Measurements from ENCODE around the gene CSF2. TPM values are rescaled to one million over a fixed set of nuclear protein-coding genes. Genes with fewer than 3 reads are reported as not detected.

Gene CSF2
- polyA plus RNA-seq, 1 donor (not counting 4 experiments of a cell fraction or from before 2014, with no cell fraction given): 7.2 TPM

- DNase-seq (ENCODE audit: low read depth, low spot score) (no peak), FAIRE-seq (no peak)
- H3K4me1 ChIP-seq (ENCODE audit: control insufficient read depth, extremely low read depth, insufficient read depth, low read length): peaks cover 3% of the 10 kb centered on the region
- TF ChIP-seq CTCF (optimal IDR thresholded peaks at IDR 0.05 in 1 of 3, IDR thresholded peaks at IDR 0.05 in 1 of 3, conservative IDR thresholded peaks at IDR 0.05 in 1 of 3; ENCODE audit: extremely low read depth in 1 of 3, insufficient read depth in 2 of 3, low read length in 3 of 3) (no peak), EZH2 (IDR thresholded peaks at IDR 0.05; ENCODE audit: low read length) (no peak)
- no peaks in the 10 kb centered on the region for H3K27me3 ChIP-seq (ENCODE audit: control insufficient read depth, extremely low read depth, insufficient read depth, low read length)
- H3K36me3 ChIP-seq (ENCODE audit: control insufficient read depth in 2 of 2, extremely low read depth in 1 of 2, insufficient read depth in 2 of 2, low read length in 2 of 2): no peaks in the 10 kb centered on the region
- H3K9me3 ChIP-seq (ENCODE audit: control insufficient read depth, low read depth, low read length): no peaks in the 10 kb centered on the region
- H3K9me1 ChIP-seq (ENCODE audit: control insufficient read depth, extremely low read depth, insufficient read depth, low read length): no peaks in the 10 kb centered on the region
- H3K4me2 ChIP-seq (ENCODE audit: control insufficient read depth, extremely low read depth, insufficient read depth, low read depth, low read length): no peak overlapping the region
- H2AFZ ChIP-seq (ENCODE audit: control insufficient read depth, low read length): no peak overlapping the region
- H3K79me2 ChIP-seq (ENCODE audit: control insufficient read depth, insufficient read depth, low read length): no peaks in the 10 kb centered on the region
- H4K20me1 ChIP-seq (ENCODE audit: control insufficient read depth, extremely low read depth, insufficient read depth, low read length): no peaks in the 10 kb centered on the region
- H3K4me3 ChIP-seq (ENCODE audit: control insufficient read depth in 2 of 3, extremely low read depth in 1 of 3, insufficient read depth in 2 of 3, low read depth in 1 of 3, low read length in 3 of 3): no peak overlapping the region
- H3K9ac ChIP-seq (ENCODE audit: control insufficient read depth, extremely low read depth, insufficient read depth, low read length): no peak overlapping the region
- dilution Hi-C loops (cut with MboI; ENCODE audit: extremely low pct_ligation_motif_present, low sequenced_read_pairs): no loop called here
- H3K27ac ChIP-seq (ENCODE audit: control insufficient read depth, insufficient read depth, low read length): no peak overlapping the region
These were observed 36.0 kb downstream of the CSF2 start for GRCh38 chr5:132109494-132110053.

DNA sequence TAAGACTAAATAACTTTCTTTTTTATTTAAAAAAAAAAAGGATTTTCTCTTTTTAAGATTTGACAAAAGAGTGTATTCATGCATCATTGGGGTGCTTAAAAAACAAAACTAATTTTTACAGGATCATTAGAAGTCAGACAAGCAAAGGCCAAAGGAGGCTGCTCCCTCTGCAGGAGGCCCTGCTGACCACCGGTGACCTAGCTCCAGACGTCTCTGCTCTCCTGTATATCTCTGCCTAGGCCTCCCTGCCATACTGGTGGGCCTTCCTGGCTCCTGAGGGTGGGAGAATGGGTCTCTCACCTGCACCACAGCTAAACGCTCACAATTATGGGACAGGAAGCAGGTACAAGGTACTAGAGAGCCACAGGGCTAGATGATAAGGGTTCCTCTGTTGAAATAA lies 36.6 kb downstream of the CSF2 start:
- no peak for DNase-seq (ENCODE audit: low read depth, low spot score)

More for the DNA sequence above, 36.6 kb downstream of the CSF2 start:
- Histone ChIP-seq H3K36me3 (ENCODE audit: control insufficient read depth in 2 of 2, extremely low read depth in 1 of 2, insufficient read depth in 2 of 2, low read length in 2 of 2) (no peaks in the 10 kb centered on the region), H4K20me1 (ENCODE audit: control insufficient read depth, extremely low read depth, insufficient read depth, low read length) (no peaks in the 10 kb centered on the region), H3K4me1 (ENCODE audit: control insufficient read depth, extremely low read depth, insufficient read depth, low read length) (no peaks in the 10 kb centered on the region), H3K27me3 (ENCODE audit: control insufficient read depth, extremely low read depth, insufficient read depth, low read length) (no peaks in the 10 kb centered on the region), H3K79me2 (ENCODE audit: control insufficient read depth, insufficient read depth, low read length) (no peaks in the 10 kb centered on the region), H2AFZ (ENCODE audit: control insufficient read depth, low read length) (no peak overlapping the region), H3K9me1 (ENCODE audit: control insufficient read depth, extremely low read depth, insufficient read depth, low read length) (no peaks in the 10 kb centered on the region), H3K9ac (ENCODE audit: control insufficient read depth, extremely low read depth, insufficient read depth, low read length) (no peak overlapping the region), H3K4me3 (ENCODE audit: control insufficient read depth in 2 of 3, extremely low read depth in 1 of 3, insufficient read depth in 2 of 3, low read depth in 1 of 3, low read length in 3 of 3) (no peak overlapping the region), H3K9me3 (ENCODE audit: control insufficient read depth, low read depth, low read length) (no peaks in the 10 kb centered on the region), H3K27ac (ENCODE audit: control insufficient read depth, insufficient read depth, low read length) (no peak overlapping the region), H3K4me2 (ENCODE audit: control insufficient read depth, extremely low read depth, insufficient read depth, low read depth, low read length) (no peak overlapping the region)
- FAIRE-seq: no peak
- dilution Hi-C loops (cut with MboI; ENCODE audit: extremely low pct_ligation_motif_present, low sequenced_read_pairs): no loop called here
- TF ChIP-seq CTCF (optimal IDR thresholded peaks at IDR 0.05 in 1 of 3, IDR thresholded peaks at IDR 0.05 in 1 of 3, conservative IDR thresholded peaks at IDR 0.05 in 1 of 3; ENCODE audit: extremely low read depth in 1 of 3, insufficient read depth in 2 of 3, low read length in 3 of 3): no peak
- TF ChIP-seq EZH2 (IDR thresholded peaks at IDR 0.05; ENCODE audit: low read length): no peak

Data from keratinocyte (primary cell).